Activated T-helper 1 cell treated with anti-CD3 and anti-CD28 coated beads, Interleukin-2, amount 50 U/mL, for 16 hours (primary cell): Measurements from ENCODE around the gene DHCR7.

Experiments used
- DNase-seq, 2 donors: peaks; one replicate each; pipeline ENCODE4 v3.0.0-alpha.2; 2020; ENCODE audit warnings: low read depth in 1 of 2, low spot score in 1 of 2

The DHCR7 gene

DNA sequence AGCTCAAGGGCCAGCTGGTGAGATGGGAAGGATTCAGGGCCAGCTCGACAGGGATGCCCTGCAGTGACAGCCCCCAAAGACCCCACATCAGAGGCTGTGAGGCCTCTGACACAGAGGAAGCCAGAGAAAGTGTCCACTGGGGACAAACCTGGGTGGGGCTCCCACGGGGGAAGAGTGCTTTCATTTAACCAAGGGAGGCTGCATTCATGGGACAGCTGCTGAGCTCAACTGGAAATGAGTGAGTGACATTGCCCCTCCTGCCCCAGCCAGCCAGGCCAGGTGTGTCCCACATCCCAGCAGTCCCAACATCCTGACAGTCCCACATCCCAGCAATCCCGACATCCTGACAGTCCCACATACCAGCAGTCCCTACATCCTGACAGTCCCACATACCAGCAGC, 61.0 kb downstream of the DHCR7 start:
- DNase-seq: no peak

DNA sequence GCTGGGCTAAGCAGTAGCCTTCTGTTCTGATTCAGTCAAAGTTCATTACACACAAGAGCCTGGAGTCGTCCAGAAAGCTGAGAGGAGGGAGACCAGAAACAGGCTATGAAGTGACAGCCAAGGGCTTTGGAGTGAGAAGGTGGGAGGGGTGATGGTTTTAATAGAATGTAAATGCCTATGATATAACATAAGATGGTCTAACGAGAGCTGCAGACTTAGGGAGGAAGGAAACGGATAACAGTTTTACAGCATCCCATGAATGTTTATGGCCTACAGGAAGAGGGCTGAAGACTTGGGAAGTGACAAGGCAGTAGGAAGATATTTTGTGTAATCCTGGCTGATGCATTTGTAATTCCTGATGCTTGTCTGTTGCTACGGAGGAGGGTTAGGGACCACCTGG, 62.0 kb downstream of the DHCR7 start:
- no peak for DNase-seq

DNA sequence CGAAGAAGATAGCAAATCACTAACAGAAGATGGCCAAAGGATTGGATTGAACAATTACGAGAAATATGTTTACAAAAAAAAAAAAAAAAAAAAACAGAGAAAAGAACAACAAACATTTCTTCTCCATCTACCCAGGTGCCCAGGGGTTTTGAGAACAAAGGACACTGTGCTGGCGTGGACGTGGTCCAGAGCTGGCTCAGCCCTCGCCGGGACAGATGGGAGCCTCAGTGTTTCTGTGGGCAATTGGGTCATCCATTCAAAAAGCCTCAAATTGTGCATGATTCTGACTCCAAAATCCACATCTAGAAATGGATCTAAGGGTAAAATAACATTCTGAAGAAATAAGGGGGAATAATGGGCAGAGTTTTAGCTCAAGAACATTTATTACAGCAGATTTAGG, 63.1 kb downstream of the DHCR7 start:
- DNase-seq: no peak

DNA sequence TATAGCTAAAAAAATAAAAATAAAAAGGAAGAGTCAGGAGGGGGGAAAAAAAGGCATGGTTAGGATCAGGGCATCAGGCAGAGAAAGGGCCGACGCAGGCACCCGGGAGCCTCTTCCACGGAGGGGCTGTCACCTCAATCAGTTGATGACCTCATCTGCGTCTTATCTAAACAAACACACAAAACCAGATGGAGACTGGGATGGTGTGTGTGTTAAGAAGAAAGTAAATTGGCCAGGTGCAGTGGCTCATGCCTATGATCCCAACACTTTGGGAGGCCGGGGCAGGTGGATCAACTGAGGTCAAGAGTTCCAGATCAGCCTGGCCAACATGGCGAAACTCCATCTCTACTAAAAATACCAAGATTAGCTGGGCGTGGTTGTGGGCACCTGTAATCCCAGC, 63.6 kb downstream of the DHCR7 start:
- DNase-seq: no peak
